ENCODE data around the gene AHCYL2. TPM values are rescaled to one million over a fixed set of nuclear protein-coding genes. Genes with fewer than 3 reads are reported as not detected.

Gene AHCYL2
- total RNA-seq, 1 experiment from 2014 or later: 23.2 TPM

GRCh38 chr7:129292861-129293260 lies 68.0 kb downstream of the AHCYL2 start:
- H2BK120ac ChIP-seq (ENCODE audit: low read depth, low read length, poor library complexity, severe bottlenecking): no peak overlapping the region
- H3K79me2 ChIP-seq (ENCODE audit: insufficient read depth, low read length): no peaks in the 10 kb centered on the region
- H3K9ac ChIP-seq (ENCODE audit: extremely low read depth, insufficient read length, low read length): no peak overlapping the region
- no peak overlapping the region for H3T11ph ChIP-seq (ENCODE audit: low read length)
- WGBS (ENCODE audit: extremely low coverage, insufficient read length, low lambda C conversion rate): no CpG with 5 or more reads among the region's 3 CpGs
- H3K4me2 ChIP-seq (ENCODE audit: insufficient read depth, insufficient read length, low read length): no peak overlapping the region
- H2BK20ac ChIP-seq (ENCODE audit: low read depth, low read length, poor library complexity, severe bottlenecking): no peak overlapping the region
- H3K14ac ChIP-seq (ENCODE audit: insufficient read depth, low read length): no peak overlapping the region
- no peak overlapping the region for H3K4me3 Mint-ChIP-seq
- H3K4ac ChIP-seq (ENCODE audit: low read depth, low read length): no peak overlapping the region
- no peaks in the 10 kb centered on the region; a peak in 1 of 5 replicates for H3K9me3 Mint-ChIP-seq
- H2BK5ac ChIP-seq (ENCODE audit: insufficient read length, low read length): no peak overlapping the region
- no peak overlapping the region for H4K8ac ChIP-seq (replicated peaks; ENCODE audit: insufficient read length, low read depth, low read length)
- no peak overlapping the region for H3K27ac Mint-ChIP-seq
- no peaks in the 10 kb centered on the region for H3K79me1 ChIP-seq (ENCODE audit: insufficient read depth, low read depth, low read length, poor library complexity, severe bottlenecking)
- H3K56ac ChIP-seq (ENCODE audit: insufficient read length, low read depth, low read length): no peak overlapping the region
- no peaks in the 10 kb centered on the region for H3K4me1 ChIP-seq (ENCODE audit: insufficient read depth, low read length)
- H3K4me1 Mint-ChIP-seq: no peaks in the 10 kb centered on the region
- H3K36me3 Mint-ChIP-seq (ENCODE audit: insufficient read depth in 1 of 3, low read depth in 3 of 3): peaks cover 0 to 2% (median 2%) of the 10 kb centered on the region in 3 experiments; a peak in 3 of 7 replicates
- no peak overlapping the region for H2AFZ ChIP-seq (ENCODE audit: low read length)
- DNase-seq: no peak
- H2BK15ac ChIP-seq (ENCODE audit: low read depth, low read length): no peak overlapping the region
- no peaks in the 10 kb centered on the region for H4K20me1 ChIP-seq (ENCODE audit: control insufficient read depth, insufficient read depth, insufficient read length)
- H4K91ac ChIP-seq (ENCODE audit: insufficient read length, low read depth, low read length): no peak overlapping the region
- H3K23ac ChIP-seq (ENCODE audit: insufficient read length, low read depth, low read length): no peak overlapping the region
- no peak overlapping the region for H4K5ac ChIP-seq (ENCODE audit: insufficient read length, low read depth, low read length)
- no peak overlapping the region for H2AK5ac ChIP-seq (ENCODE audit: insufficient read length, low read length)
- no peak for TF ChIP-seq CTCF (conservative IDR thresholded peaks at IDR 0.05)
- no peaks in the 10 kb centered on the region for H3K27me3 Mint-ChIP-seq (ENCODE audit: low read depth)
- H3K23me2 ChIP-seq (ENCODE audit: insufficient read length, low read depth, low read length, poor library complexity, severe bottlenecking): no peaks in the 10 kb centered on the region
- H3K9me3 ChIP-seq (ENCODE audit: control insufficient read depth, low read depth, low read length): no peaks in the 10 kb centered on the region
- no peaks in the 10 kb centered on the region for H3K27me3 ChIP-seq (ENCODE audit: insufficient read depth, low read length)
- no peak overlapping the region for H3K18ac ChIP-seq (ENCODE audit: insufficient read length, low read depth, low read length)
- no peak overlapping the region for H2BK12ac ChIP-seq (ENCODE audit: insufficient read length, low read depth, low read length)
- H3K27ac ChIP-seq (ENCODE audit: insufficient read length, low read depth, low read length): no peak overlapping the region

Data from H9 (cell line).